HG02870 (cell line): ENCODE data around the gene HUS1.
"Not testable (repeated sequence)": the region's sequence is repeated elsewhere in the genome, so short reads cannot be mapped to it uniquely, and the experiment has no call there.

Source experiments
- ATAC-seq: cut with Tn5 transposase; IDR thresholded peaks from one replicate; pipeline ENCODE4 v1.9.1; 2021; ENCODE audit warnings: mild to moderate bottlenecking, moderate library complexity; ENCODE audit not compliant: unreplicated experiment

The HUS1 gene

GRCh38 chr7:47979145-47979831 is at the start of gene HUS1:
Gene HUS1 (minus strand): TSS chr7:47979615. CDS start chr7:47979519, 96 bp downstream.
- peak; percentile 99 for ATAC-seq

- no peak for ATAC-seq
Measured at GRCh38 chr7:48028938-48029337, 49.5 kb upstream of the HUS1 start, which contains the start of gene SUN3. Gene SUN3 (minus strand): TSS chr7:48029107. CDS start chr7:48028938, 169 bp downstream.

DNA sequence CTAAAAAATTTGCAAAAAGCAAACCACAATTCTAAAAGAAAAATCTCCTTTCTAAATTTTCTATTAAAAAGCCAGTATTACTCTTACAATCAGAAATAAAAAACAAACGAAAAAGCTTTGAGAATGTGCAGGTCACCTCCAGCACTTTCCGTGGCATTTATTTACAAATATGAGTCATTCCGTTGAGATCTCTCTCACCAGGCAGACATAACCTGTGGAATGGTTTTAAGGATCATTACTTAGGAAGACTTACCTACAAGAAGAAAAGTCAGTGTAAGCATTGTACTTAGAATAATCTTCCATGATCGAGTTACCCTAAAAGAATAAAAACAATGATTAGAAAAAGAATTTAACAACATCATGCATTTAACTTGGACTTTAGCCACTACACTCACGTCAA is 46.2 kb upstream of the HUS1 start:
- ATAC-seq = no peak

DNA sequence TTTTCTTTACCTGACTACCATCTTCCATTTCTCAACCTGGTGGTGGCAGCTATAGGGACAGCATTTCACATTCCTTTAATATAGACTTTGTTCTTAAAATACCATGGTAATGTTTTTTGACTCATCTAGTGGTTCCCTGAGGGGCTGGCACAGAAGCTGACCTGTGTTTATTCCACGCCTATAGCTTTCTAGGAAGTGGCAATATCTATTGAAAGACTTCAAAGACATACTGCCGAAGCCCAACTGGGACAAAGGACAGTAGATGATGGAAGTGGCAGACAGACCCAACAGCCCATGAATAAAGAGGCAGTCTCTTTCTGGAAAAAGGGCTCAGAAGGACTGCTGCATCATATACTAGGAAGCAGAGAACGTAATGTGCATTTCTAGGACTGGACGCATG is 38.3 kb upstream of the HUS1 start:
- no peak for ATAC-seq

GRCh38 chr7:48016641-48017040 is 37.2 kb upstream of the HUS1 start:
- no peak for ATAC-seq

DNA sequence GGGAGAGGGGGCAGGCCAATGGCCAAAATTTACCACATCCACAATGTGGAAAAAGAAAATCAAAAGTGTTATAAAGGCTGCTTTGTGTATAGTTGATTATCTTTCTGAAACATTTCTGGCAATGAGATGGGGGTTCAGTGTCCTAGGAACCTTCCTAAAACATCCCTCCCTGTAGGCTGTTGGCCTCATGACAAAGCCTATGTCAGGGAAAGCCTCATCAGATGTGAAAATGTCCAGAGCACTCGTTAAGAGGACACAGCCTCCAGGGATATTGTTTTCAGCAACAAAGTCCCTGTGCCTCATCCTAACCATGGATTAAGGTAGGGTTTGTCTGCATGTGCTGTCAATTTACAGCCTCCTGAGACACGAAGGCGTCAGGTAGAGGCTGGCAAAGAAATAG is 32.5 kb upstream of the HUS1 start:
- ATAC-seq = no peak

DNA sequence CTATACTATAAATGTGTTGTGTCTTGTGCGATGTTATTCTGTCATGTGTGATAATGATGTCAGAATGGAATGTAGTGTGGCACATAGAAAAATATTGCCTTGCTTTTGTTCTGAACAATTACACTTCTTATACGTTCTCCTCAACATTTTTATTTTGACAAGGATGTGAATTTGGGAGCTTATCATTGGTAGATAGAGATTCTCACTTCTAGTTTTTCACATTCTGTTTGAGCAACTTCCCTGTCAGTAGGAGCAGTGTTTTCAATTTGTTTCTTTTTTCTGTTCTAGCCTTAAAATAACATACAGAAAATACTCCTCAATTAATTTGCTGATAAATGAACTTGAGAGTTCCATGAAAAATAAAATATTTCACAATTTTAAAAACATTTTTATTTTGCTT is 31.9 kb upstream of the HUS1 start:
- no peak for ATAC-seq

DNA sequence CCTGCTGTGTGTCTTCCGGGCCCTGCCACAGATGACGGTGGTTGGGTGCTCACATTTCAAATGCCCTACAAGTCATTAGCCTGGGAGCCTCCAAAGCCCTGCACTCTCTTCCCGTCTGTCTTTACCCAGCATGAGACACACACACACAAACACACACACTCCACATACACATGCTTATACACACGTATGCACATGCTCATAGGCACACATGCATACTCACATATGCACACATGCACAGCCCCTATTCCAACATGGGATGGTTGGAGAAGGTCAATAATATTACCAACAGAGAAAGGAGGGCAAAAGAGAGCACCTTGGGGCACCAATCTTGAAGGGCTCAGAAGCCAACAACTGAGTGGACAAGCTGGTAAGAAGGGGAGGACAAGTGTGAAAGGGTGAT is 30.5 kb upstream of the HUS1 start:
- no peak for ATAC-seq

GRCh38 chr7:48009257-48009656 is 29.8 kb upstream of the HUS1 start:
- ATAC-seq = no peak

DNA sequence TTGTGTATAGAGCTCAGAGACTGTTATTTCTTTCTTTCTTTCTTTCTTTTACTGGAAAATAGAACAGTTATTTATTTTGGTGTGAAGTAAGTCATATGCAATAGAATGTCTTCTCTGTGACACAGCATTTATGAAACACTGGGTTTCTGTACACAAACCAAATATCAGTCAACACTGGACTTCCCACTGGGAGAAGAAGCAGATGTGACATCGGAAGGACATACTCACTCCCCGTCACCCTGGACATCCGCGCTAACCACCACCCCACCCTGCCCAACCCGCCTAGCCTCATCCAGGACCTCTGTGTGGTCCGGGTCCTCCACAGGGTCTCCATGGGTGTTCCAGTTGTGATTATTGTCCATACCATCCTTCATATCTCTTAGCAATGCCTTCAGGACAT is 27.5 kb upstream of the HUS1 start:
- no peak for ATAC-seq

GRCh38 chr7:48004638-48005037 is 25.2 kb upstream of the HUS1 start:
- peak; percentile 58 for ATAC-seq

DNA sequence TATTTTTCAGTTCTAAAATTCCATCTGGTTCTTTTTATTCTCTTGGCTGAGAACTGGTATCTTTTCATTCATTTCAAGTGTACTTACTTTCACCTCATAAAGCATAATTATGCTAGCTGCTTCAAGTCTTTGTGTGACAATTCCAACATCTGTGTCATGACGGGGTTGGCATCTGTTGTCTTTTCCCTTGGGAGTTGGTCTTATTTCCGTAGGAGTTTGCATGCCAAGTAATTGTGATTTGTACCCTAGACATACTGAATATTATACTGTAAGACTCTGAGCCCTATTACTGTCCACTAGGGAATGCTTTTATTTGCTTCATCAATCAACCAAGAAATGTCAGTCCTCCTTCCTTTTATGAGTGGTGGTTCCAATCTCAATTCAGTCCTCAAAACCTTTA is 24.6 kb upstream of the HUS1 start:
- no peak for ATAC-seq

DNA sequence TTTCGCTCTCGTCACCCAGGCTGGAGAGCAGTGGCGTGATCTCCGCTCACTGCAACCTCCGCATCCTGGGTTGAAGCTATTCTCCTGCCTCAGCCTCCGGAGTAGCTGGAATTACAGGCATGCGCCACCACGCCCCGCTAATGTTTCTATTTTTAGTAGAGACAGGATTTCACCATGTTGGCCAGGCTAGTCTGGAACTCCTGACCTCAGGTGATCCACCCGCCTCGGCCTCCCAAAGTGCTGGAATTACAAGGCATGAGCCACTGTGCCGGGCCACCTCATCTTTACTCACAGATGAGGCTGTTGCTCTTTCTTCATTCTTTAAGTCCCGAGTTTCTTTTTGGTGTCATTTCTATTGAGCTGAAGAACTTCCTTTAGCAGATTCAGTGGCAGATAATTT is 20.7 kb upstream of the HUS1 start:
- ATAC-seq = not testable (repeated sequence)

GRCh38 chr7:47999413-47999812 is 20.0 kb upstream of the HUS1 start:
- ATAC-seq = no peak

DNA sequence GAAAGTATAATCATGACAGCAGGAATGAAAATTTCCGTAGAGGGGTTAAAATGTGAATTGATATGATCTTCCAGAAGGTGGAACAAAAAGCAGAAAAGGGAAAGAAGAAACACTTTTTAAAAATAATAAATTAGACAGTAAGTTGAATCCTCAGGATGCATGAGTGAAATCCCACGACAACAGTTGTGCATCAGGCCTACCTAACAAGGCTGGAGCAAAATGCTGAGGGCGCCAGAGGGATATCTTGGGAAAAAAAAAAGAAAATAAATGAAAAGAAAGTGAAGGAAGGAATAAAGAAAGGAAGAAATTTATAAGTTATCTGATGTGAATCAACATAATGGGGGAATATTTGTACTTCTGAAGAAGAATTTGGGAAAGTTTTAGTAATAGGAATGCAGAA is 13.0 kb upstream of the HUS1 start:
- no peak for ATAC-seq

- ATAC-seq = peak; percentile 99
Measured at GRCh38 chr7:47991741-47992311, 12.4 kb upstream of the HUS1 start.

- peak; percentile 6 for ATAC-seq
Measured at GRCh38 chr7:47991270-47991669, 11.9 kb upstream of the HUS1 start.

DNA sequence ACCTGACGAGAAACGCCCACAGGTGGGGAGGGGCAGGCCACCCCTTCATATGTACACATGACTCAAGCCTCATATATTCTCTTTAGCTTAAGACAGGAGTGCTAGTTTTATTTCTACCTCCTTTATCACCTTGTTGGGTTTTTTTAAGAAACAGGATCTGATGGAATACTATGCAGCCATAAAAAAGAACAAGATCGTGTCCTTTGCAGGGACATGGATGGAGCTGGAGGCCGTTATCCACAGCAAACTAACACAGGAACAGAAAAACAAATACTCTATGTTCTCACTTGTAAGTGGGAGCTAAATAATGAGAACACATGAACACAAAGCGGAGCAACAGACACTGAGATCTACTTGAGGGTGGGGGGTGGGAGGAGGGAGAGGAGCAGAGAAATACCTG is 11.2 kb upstream of the HUS1 start:
- ATAC-seq = no peak

- ATAC-seq = not testable (repeated sequence)
Measured at GRCh38 chr7:47989607-47990400, 10.4 kb upstream of the HUS1 start.

- no peak for ATAC-seq
Measured at GRCh38 chr7:47988496-47989386, 9.3 kb upstream of the HUS1 start.

- ATAC-seq = no peak
Measured at GRCh38 chr7:47982610-47983009, 3.2 kb upstream of the HUS1 start.
